KMS-11 (cell line): ENCODE data around the gene PCDH15.

ENCODE experiments used
- H2AFZ ChIP-seq: fragments of 200-600 bp; sonication (generic); 2 replicates; pipeline ENCODE4 v1.6.1; 2016; ENCODE audit warnings: antibody characterized with exemption, mixed run types, low read depth
- H3K27ac ChIP-seq: fragments of 200-600 bp; sonication (generic); 2 replicates; pipeline ENCODE4 v1.6.1; 2016; ENCODE audit warnings: mild to moderate bottlenecking, mixed run types
- H3K27me3 ChIP-seq: fragments of 200-600 bp; sonication (generic); 2 replicates; pipeline ENCODE4 v1.6.1; 2017; ENCODE audit warnings: mild to moderate bottlenecking, low read depth, mixed run types, moderate library complexity; ENCODE audit not compliant: insufficient read depth
- H3K36me3 ChIP-seq: fragments of 200-600 bp; sonication (generic); 2 replicates; pipeline ENCODE4 v1.6.1; 2017; ENCODE audit warnings: mild to moderate bottlenecking, mixed run types; ENCODE audit not compliant: insufficient read depth
- H3K4me1 ChIP-seq: fragments of 200-600 bp; sonication (generic); 2 replicates; pipeline ENCODE4 v1.6.1; 2016; ENCODE audit warnings: mild to moderate bottlenecking, low read depth, mixed run types; ENCODE audit not compliant: poor library complexity, severe bottlenecking
- H3K4me2 ChIP-seq: fragments of 200-600 bp; sonication (generic); 2 replicates; pipeline ENCODE4 v1.7.0; 2016; ENCODE audit warnings: mild to moderate bottlenecking, mixed run types
- H3K4me3 ChIP-seq: fragments of 200-600 bp; sonication (generic); IDR thresholded peaks from 2 replicates; pipeline ENCODE4 v1.6.1; 2017; ENCODE audit warnings: low read depth, low read length, mixed read lengths; ENCODE audit not compliant: insufficient read depth
- H3K79me2 ChIP-seq: fragments of 200-600 bp; sonication (generic); 2 replicates; pipeline ENCODE4 v1.6.1; 2016; ENCODE audit warnings: low read depth, mixed run types; ENCODE audit not compliant: insufficient read depth
- H3K9ac ChIP-seq: fragments of 200-600 bp; sonication (generic); 2 replicates; pipeline ENCODE4 v1.6.1; 2016; ENCODE audit warnings: mild to moderate bottlenecking, mixed run types
- H4K20me1 ChIP-seq: fragments of 200-600 bp; sonication (generic); 2 replicates; pipeline ENCODE4 v1.6.1; 2016; ENCODE audit warnings: mild to moderate bottlenecking, mixed run types; ENCODE audit not compliant: insufficient read depth
- CTCF ChIP-seq: fragments of 200-600 bp; sonication (generic); conservative IDR thresholded peaks from 2 replicates; pipeline ENCODE4 v1.6.1; 2017; ENCODE audit warnings: low read depth, mild to moderate bottlenecking, antibody characterized with exemption, low read length, moderate library complexity, mixed read lengths

Gene PCDH15

GRCh38 chr10:54096892-54097291 is 704.1 kb downstream of the PCDH15 start:
- no peaks in the 10 kb centered on the region for H3K79me2 ChIP-seq
- no peaks in the 10 kb centered on the region for H3K27me3 ChIP-seq
- no peak for TF ChIP-seq CTCF
- no peaks in the 10 kb centered on the region for H4K20me1 ChIP-seq
- H3K4me1 ChIP-seq = no peaks in the 10 kb centered on the region
- H3K4me3 ChIP-seq = no peak overlapping the region
- no peaks in the 10 kb centered on the region for H3K36me3 ChIP-seq
- H3K9ac ChIP-seq = no peak overlapping the region
- no peak overlapping the region for H2AFZ ChIP-seq
- H3K4me2 ChIP-seq = no peak overlapping the region
- no peak overlapping the region for H3K27ac ChIP-seq

- Histone ChIP-seq H3K36me3 (no peaks in the 10 kb centered on the region), H3K4me2 (no peak overlapping the region), H2AFZ (no peak overlapping the region), H3K4me1 (no peaks in the 10 kb centered on the region), H3K27me3 (no peaks in the 10 kb centered on the region), H3K4me3 (no peak overlapping the region), H3K79me2 (no peaks in the 10 kb centered on the region), H3K9ac (no peak overlapping the region), H3K27ac (no peak overlapping the region), H4K20me1 (no peaks in the 10 kb centered on the region)
- TF ChIP-seq CTCF = no peak
Measured at GRCh38 chr10:54094321-54094720, 706.7 kb downstream of the PCDH15 start.

GRCh38 chr10:54091237-54091636 is 709.8 kb downstream of the PCDH15 start:
- Histone ChIP-seq H3K4me3 (no peak overlapping the region), H3K9ac (no peak overlapping the region), H3K27me3 (no peaks in the 10 kb centered on the region), H3K4me1 (no peaks in the 10 kb centered on the region), H3K27ac (no peak overlapping the region), H2AFZ (no peak overlapping the region), H3K79me2 (no peaks in the 10 kb centered on the region), H3K4me2 (no peak overlapping the region), H3K36me3 (no peaks in the 10 kb centered on the region), H4K20me1 (no peaks in the 10 kb centered on the region)
- TF ChIP-seq CTCF = no peak

- no peaks in the 10 kb centered on the region for H4K20me1 ChIP-seq
- TF ChIP-seq CTCF = no peak
Measured at GRCh38 chr10:54081950-54082349, 719.1 kb downstream of the PCDH15 start.

More at GRCh38 chr10:54081950-54082349, 719.1 kb downstream of the PCDH15 start:
- Histone ChIP-seq H3K4me1 (no peaks in the 10 kb centered on the region), H3K4me2 (no peak overlapping the region), H3K79me2 (no peaks in the 10 kb centered on the region), H3K27me3 (no peaks in the 10 kb centered on the region), H3K4me3 (no peak overlapping the region), H3K9ac (no peak overlapping the region), H2AFZ (no peak overlapping the region), H3K36me3 (no peaks in the 10 kb centered on the region), H3K27ac (no peak overlapping the region)
